Measurements from ENCODE around the gene LDLRAD4. TPM values are rescaled to one million over a fixed set of nuclear protein-coding genes. Genes with fewer than 3 reads are reported as not detected.

LDLRAD4 gene
- total and polyA plus RNA-seq, 9 of the 15 experiments (the other 6 are each of a cell fraction or from before 2014, with no cell fraction given), result 0.01 TPM; not detected in 8

GRCh38 chr18:13232971-13233786, 14.6 kb downstream of the LDLRAD4 start:
- FAIRE-seq (no peak), ATAC-seq (no peak), DNase-seq (ENCODE audit: extremely low read depth in 1 of 4, low spot score in 3 of 4) (no peak)
- no TSS peak for BruUV-seq (replicated peaks)
- in situ Hi-C loops (cut with MboI) (no loop called here), intact Hi-C loops (cut with micrococcal nuclease) (no loop called here)
- Histone ChIP-seq H2AFZ (ENCODE audit: low read depth, low read length) (no peak overlapping the region), H3K27ac (ENCODE audit: extremely low read depth, low read depth, low read length) (no peak overlapping the region), H3K36me3 (ENCODE audit: control insufficient read depth, insufficient read depth, low read length) (no peaks in the 10 kb centered on the region), H3K4me1 (replicated peaks in 1 of 2; ENCODE audit: control insufficient read depth in 2 of 2, insufficient read depth in 2 of 2, low read length in 2 of 2) (no peaks in the 10 kb centered on the region), H3K4me2 (ENCODE audit: insufficient read depth, low read length) (no peak overlapping the region), H3K9ac (ENCODE audit: insufficient read depth in 1 of 2, low read depth in 2 of 2, low read length in 2 of 2) (no peak overlapping the region), H4K20me1 (replicated peaks; ENCODE audit: control insufficient read depth, insufficient read depth, low read length) (peaks cover 5% of the 10 kb centered on the region), H3K27me3 (ENCODE audit: control insufficient read depth in 2 of 2, insufficient read depth in 2 of 2, low read length in 2 of 2) (peaks cover 45 to 68% of the 10 kb centered on the region in 2 experiments), H3K9me1 (ENCODE audit: control insufficient read depth, insufficient read depth, low read length) (no peaks in the 10 kb centered on the region), H3K79me2 (ENCODE audit: control insufficient read depth, insufficient read depth, low read length) (no peaks in the 10 kb centered on the region), H3K9me3 (replicated peaks; ENCODE audit: control insufficient read depth, insufficient read depth, low read depth, low read length) (no peaks in the 10 kb centered on the region), H3K4me3 (no peak overlapping the region)
- 1% methylated on average over 18 of the region's 19 CpGs for WGBS (ENCODE audit: insufficient coverage, low coverage, missing lambda C conversion rate)
- POLR2A ChIA-PET, result no interaction called here
- CTCF ChIA-PET (ENCODE audit: low intra/inter-chr PET ratio), result no interaction called here
- TF ChIP-seq POLR2A (conservative IDR thresholded peaks at IDR 0.05) (no peak), RNF2 (IDR thresholded peaks at IDR 0.05) (no peak), DDX20 (tag; IDR thresholded peaks at IDR 0.05; ENCODE audit: low read depth) (no peak), ZNF76 (CRISPR knock-in tag; IDR thresholded peaks at IDR 0.05; ENCODE audit: borderline replicate concordance) (no peak), ZNF165 (CRISPR knock-in tag; IDR thresholded peaks at IDR 0.05; ENCODE audit: borderline replicate concordance) (no peak), ZNF75A (CRISPR knock-in tag; IDR thresholded peaks at IDR 0.05) (no peak), NONO (IDR thresholded peaks at IDR 0.05; ENCODE audit: low read depth in 2 of 2, low read length in 1 of 2) (no peak), PBX2 (CRISPR knock-in tag; IDR thresholded peaks at IDR 0.05; ENCODE audit: low read depth) (no peak), PBX2 (tag; conservative IDR thresholded peaks at IDR 0.05; ENCODE audit: low read depth) (no peak)

All from K562 (cell line).